Measurements from ENCODE around the gene ZNF423. TPM values are rescaled to one million over a fixed set of nuclear protein-coding genes. Genes with fewer than 3 reads are reported as not detected.

The ZNF423 gene
- total RNA-seq, 1 experiment from 2014 or later, result 0.49 TPM

DNA sequence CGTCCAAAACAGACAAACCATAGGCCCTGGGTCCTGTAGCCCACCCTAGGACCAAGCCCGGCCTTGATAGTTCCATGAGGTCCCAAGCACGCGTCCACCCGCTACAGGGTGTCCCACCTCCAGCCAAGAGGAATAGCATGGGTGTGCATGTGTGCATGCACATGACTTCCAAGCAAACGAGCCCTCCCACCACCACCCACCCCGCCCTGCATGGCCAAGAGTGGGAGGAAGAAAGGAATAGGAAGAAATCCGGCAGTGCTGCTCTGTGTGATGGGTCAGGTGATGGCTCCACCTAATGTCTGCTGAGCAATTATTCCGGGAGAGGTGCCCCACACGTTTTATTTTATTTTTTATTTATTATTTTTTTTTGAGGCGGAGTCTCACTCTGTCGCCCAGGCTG is 184.6 kb downstream of the ZNF423 start:
- no peaks in the 10 kb centered on the region for H3K36me3 ChIP-seq (ENCODE audit: control insufficient read depth, insufficient read depth, low read length)
- ATAC-seq (no peak), DNase-seq (ENCODE audit: low read depth, low spot score) (no peak)
- TF ChIP-seq SIN3A (IDR thresholded peaks at IDR 0.05; ENCODE audit: borderline replicate concordance, insufficient read depth, low read depth, low read length) (no peak), POLR2AphosphoS5 (IDR thresholded peaks at IDR 0.05; ENCODE audit: low read depth, low read length) (no peak), TCF7L2 (IDR thresholded peaks at IDR 0.05; ENCODE audit: low read depth, low read length) (no peak)
- TF ChIP-seq, protein P1, sequence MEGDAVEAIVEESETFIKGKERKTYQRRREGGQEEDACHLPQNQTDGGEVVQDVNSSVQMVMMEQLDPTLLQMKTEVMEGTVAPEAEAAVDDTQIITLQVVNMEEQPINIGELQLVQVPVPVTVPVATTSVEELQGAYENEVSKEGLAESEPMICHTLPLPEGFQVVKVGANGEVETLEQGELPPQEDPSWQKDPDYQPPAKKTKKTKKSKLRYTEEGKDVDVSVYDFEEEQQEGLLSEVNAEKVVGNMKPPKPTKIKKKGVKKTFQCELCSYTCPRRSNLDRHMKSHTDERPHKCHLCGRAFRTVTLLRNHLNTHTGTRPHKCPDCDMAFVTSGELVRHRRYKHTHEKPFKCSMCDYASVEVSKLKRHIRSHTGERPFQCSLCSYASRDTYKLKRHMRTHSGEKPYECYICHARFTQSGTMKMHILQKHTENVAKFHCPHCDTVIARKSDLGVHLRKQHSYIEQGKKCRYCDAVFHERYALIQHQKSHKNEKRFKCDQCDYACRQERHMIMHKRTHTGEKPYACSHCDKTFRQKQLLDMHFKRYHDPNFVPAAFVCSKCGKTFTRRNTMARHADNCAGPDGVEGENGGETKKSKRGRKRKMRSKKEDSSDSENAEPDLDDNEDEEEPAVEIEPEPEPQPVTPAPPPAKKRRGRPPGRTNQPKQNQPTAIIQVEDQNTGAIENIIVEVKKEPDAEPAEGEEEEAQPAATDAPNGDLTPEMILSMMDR (IDR thresholded peaks at IDR 0.05), result no peak
- TF ChIP-seq, protein P2, sequence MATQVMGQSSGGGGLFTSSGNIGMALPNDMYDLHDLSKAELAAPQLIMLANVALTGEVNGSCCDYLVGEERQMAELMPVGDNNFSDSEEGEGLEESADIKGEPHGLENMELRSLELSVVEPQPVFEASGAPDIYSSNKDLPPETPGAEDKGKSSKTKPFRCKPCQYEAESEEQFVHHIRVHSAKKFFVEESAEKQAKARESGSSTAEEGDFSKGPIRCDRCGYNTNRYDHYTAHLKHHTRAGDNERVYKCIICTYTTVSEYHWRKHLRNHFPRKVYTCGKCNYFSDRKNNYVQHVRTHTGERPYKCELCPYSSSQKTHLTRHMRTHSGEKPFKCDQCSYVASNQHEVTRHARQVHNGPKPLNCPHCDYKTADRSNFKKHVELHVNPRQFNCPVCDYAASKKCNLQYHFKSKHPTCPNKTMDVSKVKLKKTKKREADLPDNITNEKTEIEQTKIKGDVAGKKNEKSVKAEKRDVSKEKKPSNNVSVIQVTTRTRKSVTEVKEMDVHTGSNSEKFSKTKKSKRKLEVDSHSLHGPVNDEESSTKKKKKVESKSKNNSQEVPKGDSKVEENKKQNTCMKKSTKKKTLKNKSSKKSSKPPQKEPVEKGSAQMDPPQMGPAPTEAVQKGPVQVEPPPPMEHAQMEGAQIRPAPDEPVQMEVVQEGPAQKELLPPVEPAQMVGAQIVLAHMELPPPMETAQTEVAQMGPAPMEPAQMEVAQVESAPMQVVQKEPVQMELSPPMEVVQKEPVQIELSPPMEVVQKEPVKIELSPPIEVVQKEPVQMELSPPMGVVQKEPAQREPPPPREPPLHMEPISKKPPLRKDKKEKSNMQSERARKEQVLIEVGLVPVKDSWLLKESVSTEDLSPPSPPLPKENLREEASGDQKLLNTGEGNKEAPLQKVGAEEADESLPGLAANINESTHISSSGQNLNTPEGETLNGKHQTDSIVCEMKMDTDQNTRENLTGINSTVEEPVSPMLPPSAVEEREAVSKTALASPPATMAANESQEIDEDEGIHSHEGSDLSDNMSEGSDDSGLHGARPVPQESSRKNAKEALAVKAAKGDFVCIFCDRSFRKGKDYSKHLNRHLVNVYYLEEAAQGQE (IDR thresholded peaks at IDR 0.05; ENCODE audit: insufficient read depth in 1 of 2, low read depth in 2 of 2, low read length in 1 of 2), result no peak
- in situ Hi-C loops (cut with HindIII; ENCODE audit: low pct_unique_long_range_greater_than_20kb, low sequenced_read_pairs) (no loop called here), intact Hi-C loops (cut with micrococcal nuclease; ENCODE audit: unreplicated experiment) (no loop called here)
- H3K4me3 ChIP-seq (ENCODE audit: low read depth in 2 of 2, low read length in 2 of 2), result no peak overlapping the region
- H3K27me3 ChIP-seq (ENCODE audit: control insufficient read depth, insufficient read depth, low read length), result no peaks in the 10 kb centered on the region
- no TSS peak for BruUV-seq (replicated peaks)
- no peaks in the 10 kb centered on the region for H3K4me1 ChIP-seq (ENCODE audit: control insufficient read depth, insufficient read depth, low read length)
- H3K27ac ChIP-seq (ENCODE audit: low read length), result no peak overlapping the region
- ChIA-PET POLR2A (no interaction called here), CTCF (no interaction called here)
- no peaks in the 10 kb centered on the region for H3K9me3 ChIP-seq (ENCODE audit: control insufficient read depth, insufficient read depth, low read depth, low read length)

DNA sequence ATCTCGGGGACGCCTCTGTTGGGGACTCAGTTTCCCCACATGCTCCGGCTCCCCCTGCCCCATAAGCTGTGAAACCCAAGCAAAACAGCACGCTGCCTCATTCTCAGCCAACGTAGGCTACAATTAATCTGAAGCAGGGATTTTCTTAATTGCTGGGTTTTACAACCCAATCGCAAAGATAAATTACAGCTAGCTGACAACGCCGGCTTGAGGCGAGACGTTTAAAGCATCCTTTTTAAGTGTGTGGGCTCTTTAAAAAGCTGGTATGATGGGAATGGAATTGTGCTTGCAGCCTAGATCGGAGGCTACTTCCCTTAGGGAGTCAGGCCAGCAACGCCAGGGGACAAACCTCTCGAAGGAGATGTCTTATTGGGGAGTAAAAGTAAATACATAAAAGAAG is 185.3 kb downstream of the ZNF423 start:
- TF ChIP-seq POLR2AphosphoS5 (IDR thresholded peaks at IDR 0.05; ENCODE audit: low read depth, low read length) (no peak), SIN3A (IDR thresholded peaks at IDR 0.05; ENCODE audit: borderline replicate concordance, insufficient read depth, low read depth, low read length) (no peak), TCF7L2 (IDR thresholded peaks at IDR 0.05; ENCODE audit: low read depth, low read length) (no peak)
- TF ChIP-seq, protein P1 (IDR thresholded peaks at IDR 0.05), result no peak
- TF ChIP-seq, protein P2 (IDR thresholded peaks at IDR 0.05; ENCODE audit: insufficient read depth in 1 of 2, low read depth in 2 of 2, low read length in 1 of 2), result no peak
- H3K36me3 ChIP-seq (ENCODE audit: control insufficient read depth, insufficient read depth, low read length), result no peaks in the 10 kb centered on the region
- no peaks in the 10 kb centered on the region for H3K9me3 ChIP-seq (ENCODE audit: control insufficient read depth, insufficient read depth, low read depth, low read length)
- no peak for ATAC-seq
- in situ Hi-C loops (cut with HindIII; ENCODE audit: low pct_unique_long_range_greater_than_20kb, low sequenced_read_pairs), result no loop called here
- H3K27ac ChIP-seq (ENCODE audit: low read length), result no peak overlapping the region
- BruUV-seq (replicated peaks), result no TSS peak
- no peak overlapping the region for H3K4me3 ChIP-seq (ENCODE audit: low read depth in 2 of 2, low read length in 2 of 2)
- no peaks in the 10 kb centered on the region for H3K4me1 ChIP-seq (ENCODE audit: control insufficient read depth, insufficient read depth, low read length)
- DNase-seq (ENCODE audit: low read depth, low spot score), result no peak
- ChIA-PET CTCF (no interaction called here), POLR2A (no interaction called here)
- no peaks in the 10 kb centered on the region for H3K27me3 ChIP-seq (ENCODE audit: control insufficient read depth, insufficient read depth, low read length)
- intact Hi-C loops (cut with micrococcal nuclease; ENCODE audit: unreplicated experiment), result no loop called here
